Measurements from ENCODE around the gene SPC24. TPM values are rescaled to one million over a fixed set of nuclear protein-coding genes. Genes with fewer than 3 reads are reported as not detected.
"Not testable (repeated sequence)": the region's sequence is repeated elsewhere in the genome, so short reads cannot be mapped to it uniquely, and the experiment has no call there.

The SPC24 gene
- total RNA-seq, 1 donor from 2014 or later: 2.5 TPM

GRCh38 chr19:11097367-11097766 lies 58.2 kb downstream of the SPC24 start:
- not testable (repeated sequence) for DNase-seq (ENCODE audit: low read depth)

- peak; percentile 36 for DNase-seq (ENCODE audit: low read depth)
Observed at GRCh38 chr19:11096210-11096841, 59.3 kb downstream of the SPC24 start.

Small RNAs within 50 kb of the gene (microRNA-seq; reads per million reads assigned to microRNA genes)
- gene MIR6886: 4.5 reads per million, percentile 20 among the genes with 10 or more reads in this experiment

Other genes starting within 250 kb of the SPC24 start
- 50.4 and 57.9 TPM in 2 replicates for gene YIPF2, start 227.1 kb downstream of the SPC24 start, total RNA-seq
- 33.8 and 44.3 TPM in 2 replicates for gene TIMM29, start 227.0 kb downstream of the SPC24 start, total RNA-seq
- 80.2 and 89.3 TPM in 2 replicates for gene SMARCA4, start 194.8 kb downstream of the SPC24 start, total RNA-seq
- 80.0 and 152 TPM in 2 replicates for gene LDLR, start 66.3 kb downstream of the SPC24 start, total RNA-seq
- gene KANK2, start 41.8 kb upstream of the SPC24 start, total RNA-seq: 317 and 438 TPM in 2 replicates
- gene ANGPTL8, start 83.8 kb upstream of the SPC24 start, total RNA-seq: not detected in 2 replicates
- gene DOCK6, start 106.7 kb upstream of the SPC24 start, total RNA-seq: 10.1 and 12.7 TPM in 2 replicates
- gene TSPAN16, start 140.4 kb upstream of the SPC24 start, total RNA-seq: not detected in 2 replicates
- gene RAB3D, start 183.9 kb upstream of the SPC24 start, total RNA-seq: 0.32 and 0.47 TPM in 2 replicates
- gene TMEM205, start 190.5 kb upstream of the SPC24 start, total RNA-seq: 256 and 374 TPM in 2 replicates
- gene CCDC159, start 190.7 kb upstream of the SPC24 start, total RNA-seq: 3.5 and 4.4 TPM in 2 replicates
- gene PLPPR2, start 199.7 kb upstream of the SPC24 start, total RNA-seq: 21.5 and 35.3 TPM in 2 replicates
- gene SWSAP1, start 218.9 kb upstream of the SPC24 start, total RNA-seq: 0.86 and 1.7 TPM in 2 replicates
- 3.4 and 3.8 TPM in 2 replicates for gene EPOR, start 228.5 kb upstream of the SPC24 start, total RNA-seq